Measurements from ENCODE around the gene PTCHD1. TPM values are rescaled to one million over a fixed set of nuclear protein-coding genes. Genes with fewer than 3 reads are reported as not detected.

PTCHD1 gene
- total RNA-seq, 1 donor from 2014 or later, result 0.14 TPM

DNA sequence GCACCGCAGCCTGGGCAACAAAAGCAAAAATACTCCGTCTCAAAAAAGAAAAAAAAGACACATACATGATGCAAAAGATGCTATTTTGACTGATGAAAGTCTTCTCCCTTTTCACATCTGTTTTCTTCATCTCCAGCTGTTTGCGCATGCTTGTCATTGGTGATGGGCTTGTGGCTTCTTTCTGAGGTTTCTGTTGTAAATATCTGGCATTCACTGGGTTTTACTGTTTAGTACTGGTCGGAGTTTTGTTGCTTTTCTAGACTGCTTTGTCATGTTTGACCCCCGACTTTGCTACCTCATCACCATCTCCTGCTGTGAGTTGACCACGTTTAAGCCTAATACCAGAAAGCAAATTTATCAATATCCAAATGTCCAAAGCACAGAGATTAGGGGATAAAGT is 34.4 kb downstream of the PTCHD1 start:
- Mint-ChIP-seq H3K4me3 (ENCODE audit: unreplicated experiment) (no peak overlapping the region), H3K9me3 (ENCODE audit: unreplicated experiment) (no peaks in the 10 kb centered on the region), H3K4me1 (ENCODE audit: low read depth, unreplicated experiment) (peaks cover 8% of the 10 kb centered on the region), H3K36me3 (ENCODE audit: low read depth, unreplicated experiment) (no peaks in the 10 kb centered on the region), H3K27ac (ENCODE audit: unreplicated experiment) (no peak overlapping the region), H3K27me3 (ENCODE audit: low read depth, unreplicated experiment) (peaks cover 4% of the 10 kb centered on the region)
- H3K27me3 ChIP-seq (ENCODE audit: insufficient read depth, low read length), result no peaks in the 10 kb centered on the region
- no peak for TF ChIP-seq EZH2 (IDR thresholded peaks at IDR 0.05; ENCODE audit: insufficient read depth, low read length)
- TF ChIP-seq, protein P1, sequence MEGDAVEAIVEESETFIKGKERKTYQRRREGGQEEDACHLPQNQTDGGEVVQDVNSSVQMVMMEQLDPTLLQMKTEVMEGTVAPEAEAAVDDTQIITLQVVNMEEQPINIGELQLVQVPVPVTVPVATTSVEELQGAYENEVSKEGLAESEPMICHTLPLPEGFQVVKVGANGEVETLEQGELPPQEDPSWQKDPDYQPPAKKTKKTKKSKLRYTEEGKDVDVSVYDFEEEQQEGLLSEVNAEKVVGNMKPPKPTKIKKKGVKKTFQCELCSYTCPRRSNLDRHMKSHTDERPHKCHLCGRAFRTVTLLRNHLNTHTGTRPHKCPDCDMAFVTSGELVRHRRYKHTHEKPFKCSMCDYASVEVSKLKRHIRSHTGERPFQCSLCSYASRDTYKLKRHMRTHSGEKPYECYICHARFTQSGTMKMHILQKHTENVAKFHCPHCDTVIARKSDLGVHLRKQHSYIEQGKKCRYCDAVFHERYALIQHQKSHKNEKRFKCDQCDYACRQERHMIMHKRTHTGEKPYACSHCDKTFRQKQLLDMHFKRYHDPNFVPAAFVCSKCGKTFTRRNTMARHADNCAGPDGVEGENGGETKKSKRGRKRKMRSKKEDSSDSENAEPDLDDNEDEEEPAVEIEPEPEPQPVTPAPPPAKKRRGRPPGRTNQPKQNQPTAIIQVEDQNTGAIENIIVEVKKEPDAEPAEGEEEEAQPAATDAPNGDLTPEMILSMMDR (IDR thresholded peaks at IDR 0.05; ENCODE audit: insufficient read depth, low read depth, low read length), result no peak
- H3K79me2 ChIP-seq (ENCODE audit: insufficient read depth, low read length), result no peaks in the 10 kb centered on the region
- DNase-seq (ENCODE audit: low read depth) (no peak), FAIRE-seq (peak; percentile 45)
- no peak overlapping the region for H3K4me2 ChIP-seq (ENCODE audit: low read length)
- no peak overlapping the region for H3K4me3 ChIP-seq (ENCODE audit: insufficient read depth, low read depth, low read length)
- H3K36me3 ChIP-seq (ENCODE audit: insufficient read depth, low read length), result no peaks in the 10 kb centered on the region
- no peaks in the 10 kb centered on the region for H3K9me3 ChIP-seq (ENCODE audit: insufficient read depth, low read depth, low read length)
- no peak overlapping the region for H3K27ac ChIP-seq (ENCODE audit: low read depth, low read length)
- no peak overlapping the region for H3K9ac ChIP-seq (ENCODE audit: low read length)
- H3K4me1 ChIP-seq (ENCODE audit: insufficient read depth, low read length), result peaks cover 19% of the 10 kb centered on the region
- H2AFZ ChIP-seq (ENCODE audit: low read depth, low read length), result no peak overlapping the region
- no peaks in the 10 kb centered on the region for H4K20me1 ChIP-seq (ENCODE audit: insufficient read depth, low read length)

DNA sequence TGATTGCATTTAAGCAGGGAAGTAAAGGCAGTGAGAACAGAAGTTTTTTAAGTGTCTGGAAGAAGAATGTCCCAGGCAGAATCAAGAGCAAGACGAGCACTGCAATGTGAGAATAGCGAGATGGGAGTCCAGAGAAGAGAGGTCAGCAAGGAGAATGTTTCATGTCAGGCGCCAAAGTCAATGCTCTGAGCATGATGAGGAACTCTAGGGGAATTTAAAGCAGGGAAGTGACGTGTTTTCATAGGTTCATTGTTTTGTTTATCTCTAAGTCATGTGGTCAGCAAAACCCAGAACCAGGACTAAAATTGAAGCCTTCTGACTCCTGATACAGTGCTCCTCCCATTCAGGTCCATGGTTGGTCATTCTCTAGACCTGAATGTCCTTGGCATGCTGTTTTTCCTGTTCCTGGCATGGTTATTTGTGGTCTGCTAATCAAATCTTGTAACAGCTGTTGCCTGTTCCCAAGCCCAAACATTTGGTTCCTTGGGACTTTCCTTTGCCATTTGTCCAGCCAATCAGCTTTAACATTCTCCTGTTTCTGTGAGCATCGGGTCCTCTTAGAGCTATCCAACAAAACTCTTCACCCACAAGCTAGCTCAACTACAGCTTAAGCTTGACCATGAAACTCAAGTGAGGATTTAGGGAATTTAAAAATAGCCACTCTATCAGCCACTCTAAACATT is 37.7 kb downstream of the PTCHD1 start:
- peak; percentile 72 for FAIRE-seq

More for the DNA sequence above, 37.7 kb downstream of the PTCHD1 start:
- DNase-seq (ENCODE audit: low read depth), result no peak
- Mint-ChIP-seq H3K4me1 (ENCODE audit: low read depth, unreplicated experiment) (peaks cover 12% of the 10 kb centered on the region), H3K27ac (ENCODE audit: unreplicated experiment) (no peak overlapping the region), H3K27me3 (ENCODE audit: low read depth, unreplicated experiment) (no peaks in the 10 kb centered on the region), H3K9me3 (ENCODE audit: unreplicated experiment) (no peaks in the 10 kb centered on the region), H3K4me3 (ENCODE audit: unreplicated experiment) (no peak overlapping the region), H3K36me3 (ENCODE audit: low read depth, unreplicated experiment) (no peaks in the 10 kb centered on the region)
- Histone ChIP-seq H3K4me1 (ENCODE audit: insufficient read depth, low read length) (peaks cover 22% of the 10 kb centered on the region), H3K79me2 (ENCODE audit: insufficient read depth, low read length) (no peaks in the 10 kb centered on the region), H3K9ac (ENCODE audit: low read length) (no peak overlapping the region), H3K9me3 (ENCODE audit: insufficient read depth, low read depth, low read length) (no peaks in the 10 kb centered on the region), H3K4me3 (ENCODE audit: insufficient read depth, low read depth, low read length) (no peak overlapping the region), H3K4me2 (ENCODE audit: low read length) (no peak overlapping the region), H3K27me3 (ENCODE audit: insufficient read depth, low read length) (no peaks in the 10 kb centered on the region), H4K20me1 (ENCODE audit: insufficient read depth, low read length) (no peaks in the 10 kb centered on the region), H3K36me3 (ENCODE audit: insufficient read depth, low read length) (no peaks in the 10 kb centered on the region), H2AFZ (ENCODE audit: low read depth, low read length) (no peak overlapping the region), H3K27ac (ENCODE audit: low read depth, low read length) (peak overlapping the region; percentile 33)
- no peak for TF ChIP-seq EZH2 (IDR thresholded peaks at IDR 0.05; ENCODE audit: insufficient read depth, low read length)
- TF ChIP-seq, protein P1 (IDR thresholded peaks at IDR 0.05; ENCODE audit: insufficient read depth, low read depth, low read length), result no peak

Measured in astrocyte (in vitro differentiated cells and primary cell).